K562 (cell line): Measurements from ENCODE around the gene RPL14. TPM values are rescaled to one million over a fixed set of nuclear protein-coding genes. Genes with fewer than 3 reads are reported as not detected.
A peak's percentile ranks its signal among the peaks of the same experiment; 100 is the strongest.

Experiments used
- ARID2 ChIP-seq: fragments of 450-650 bp; IDR thresholded peaks from 2 replicates; pipeline ENCODE4 v1.6.1; 2017; ENCODE audit warnings: antibody characterized with exemption, mild to moderate bottlenecking
- BCOR ChIP-seq: fragments of 450-650 bp; IDR thresholded peaks from 2 replicates; pipeline ENCODE4 v1.6.1; 2016
- BRD4 ChIP-seq: fragments of 200-600 bp; sonication (generic); IDR thresholded peaks from 2 replicates; pipeline ENCODE4 v1.6.1; 2017; ENCODE audit warnings: inconsistent platforms
- CREB3 ChIP-seq: fragments of 450-650 bp; conservative IDR thresholded peaks from 2 replicates; pipeline ENCODE4 v1.6.1; 2016; ENCODE audit warnings: missing genetic modification characterization, low read depth, mild to moderate bottlenecking, missing compliant biosample characterization, moderate library complexity
- DEAF1 ChIP-seq: fragments of 450-650 bp; formaldehyde crosslinking; IDR thresholded peaks from 2 replicates; pipeline ENCODE4 v1.4.0; 2020; ENCODE audit warnings: mild to moderate bottlenecking, moderate library complexity
- DMBX1 ChIP-seq: fragments of 250-450 bp; sonication (Bioruptor Pico); IDR thresholded peaks from 2 replicates; pipeline ENCODE4 v1.8.0; 2022; ENCODE audit warnings: inconsistent platforms, mild to moderate bottlenecking, moderate library complexity, borderline replicate concordance
- GATAD2B ChIP-seq: fragments of 450-650 bp; IDR thresholded peaks from 2 replicates; pipeline ENCODE4 v1.6.1; 2017; ENCODE audit warnings: mild to moderate bottlenecking, borderline replicate concordance
- HNRNPUL1 ChIP-seq: fragments of 200-400 bp; formaldehyde crosslinking; IDR thresholded peaks from 2 replicates; pipeline ENCODE4 v1.6.1; 2017; ENCODE audit warnings: low read length
- MAX ChIP-seq: sonication (generic); formaldehyde crosslinking; IDR thresholded peaks from 2 replicates; pipeline ENCODE4 v1.9.0; 2022; ENCODE audit warnings: mild to moderate bottlenecking, missing genetic modification reagents
- MAZ ChIP-seq, 2 experiments: fragments of 450-650 bp in 1 of 2; sonication (generic) in 1 of 2; formaldehyde crosslinking; IDR thresholded peaks in 1 of 2; conservative IDR thresholded peaks in 1 of 2; 2 replicates each; pipeline versions ENCODE4 v1.4.0 to v1.5.0; 2020; ENCODE audit warnings: mild to moderate bottlenecking in 1 of 2, missing genetic modification reagents in 1 of 2
- MYC ChIP-seq, 2 experiments: fragments of 250-450 bp in 1 of 2; sonication (Bioruptor Pico) in 1 of 2; IDR thresholded peaks; 2 replicates each; pipeline versions ENCODE4 v1.5.1 to v1.6.1; 2012 to 2021; ENCODE audit warnings: low read depth in 2 of 2, borderline replicate concordance in 1 of 2, improper control_type of control experiment in 1 of 2, low read length in 1 of 2, mild to moderate bottlenecking in 1 of 2, moderate library complexity in 1 of 2
- POLR3A ChIP-seq: IDR thresholded peaks from 2 replicates; pipeline ENCODE4 v1.6.1; 2011; ENCODE audit warnings: borderline replicate concordance, mild to moderate bottlenecking, moderate library complexity; ENCODE audit not compliant: insufficient read length, insufficient read depth; ENCODE audit errors: extremely low read depth
- PTRF ChIP-seq: fragments of 450-650 bp; IDR thresholded peaks from 2 replicates; pipeline ENCODE4 v1.6.1; 2016; ENCODE audit warnings: mild to moderate bottlenecking, missing genetic modification characterization, missing compliant biosample characterization
- RBM39 ChIP-seq: fragments of 200-400 bp; formaldehyde crosslinking; optimal IDR thresholded peaks from 2 replicates; pipeline ENCODE3; 2018; ENCODE audit warnings: low read depth, low read length
- STAT5B ChIP-seq: fragments of 250-450 bp; sonication (Bioruptor Pico); IDR thresholded peaks from 2 replicates; pipeline ENCODE4 v1.8.0; 2021; ENCODE audit warnings: mild to moderate bottlenecking, inconsistent platforms
- TAF9B ChIP-seq: fragments of 450-650 bp; IDR thresholded peaks from 2 replicates; pipeline ENCODE4 v1.6.1; 2018; ENCODE audit warnings: mild to moderate bottlenecking; ENCODE audit not compliant: partially characterized antibody
- THRAP3 ChIP-seq: fragments of 450-650 bp; IDR thresholded peaks from 2 replicates; pipeline ENCODE4 v1.6.1; 2016; ENCODE audit warnings: mild to moderate bottlenecking, inconsistent platforms, borderline replicate concordance
- ZNF143 ChIP-seq: sonication (generic); formaldehyde crosslinking; IDR thresholded peaks from 2 replicates; pipeline ENCODE4 v1.9.0; 2022; ENCODE audit warnings: mild to moderate bottlenecking, missing genetic modification reagents
- polyA plus RNA-seq, 8 experiments: library from polyadenylated mRNA; depleted of rRNA in 4 of 8; stranded (reverse) in 5 of 8; unstranded in 3 of 8; fragments of >200 nt; fragmentation: Nextera tagmentation in 2 of 8; fragmentation: Illumina TruSeq in 1 of 8; extraction: Ambion mirVana in 2 of 8; extraction: Trizol in 1 of 8; gene quantifications; 2 replicates each; pipeline versions ENCODE4 v1.2.1 to v1.2.3, GENCODE V29; 2011 to 2014; ENCODE audit warnings: inconsistent platforms in 1 of 8, missing spikeins in 1 of 8
- total RNA-seq, 7 experiments: library from RNA; depleted of rRNA in 6 of 7; stranded (reverse); fragments of >200 nt in 6 of 7; fragmentation: Illumina TruSeq in 2 of 7; extraction: Trizol in 2 of 7; gene quantifications; 2 replicates each; pipeline versions ENCODE4 v1.2.1 to v1.2.3, GENCODE V29; 2011 to 2021; ENCODE audit warnings: low replicate concordance in 1 of 7
- TF ChIP-seq, protein P1 (sequence below): sonication (generic); formaldehyde crosslinking; IDR thresholded peaks from 2 replicates; pipeline ENCODE4 v1.8.0; 2022; ENCODE audit warnings: mild to moderate bottlenecking, missing genetic modification reagents
- TF ChIP-seq, protein P2 (sequence below), 2 experiments: fragments of 450-650 bp; IDR thresholded peaks; 2 replicates each; pipeline ENCODE4 v1.6.1; 2016

RPL14 gene
- total and polyA plus RNA-seq, 9 of the 15 experiments (the other 6 are each of a cell fraction or from before 2014, with no cell fraction given), result 851 to 4,649 (median 2,133) TPM

GRCh38 chr3:40456279-40456939 is 730 bp upstream of the RPL14 start (continued):
- 0 out of 2 replicates have a peak, but pooled peaks have one; percentile 8 for TF ChIP-seq DMBX1 (CRISPR knock-in tag)
- TF ChIP-seq BRD4, result peak; percentile 52; the same call in 1 of the 2 replicates
- no peak for TF ChIP-seq ARID2
- TF ChIP-seq STAT5B, result no peak
- no peak for TF ChIP-seq MAX (CRISPR knock-in tag)
- TF ChIP-seq RBM39, result no peak
- TF ChIP-seq MAZ (CRISPR knock-in tag; conservative IDR thresholded peaks at IDR 0.05 in 1 of 2, IDR thresholded peaks at IDR 0.05 in 1 of 2), result peak in 1 of 2 experiments; percentile 11; a peak in 1 of 4 replicates
- TF ChIP-seq, protein P1, sequence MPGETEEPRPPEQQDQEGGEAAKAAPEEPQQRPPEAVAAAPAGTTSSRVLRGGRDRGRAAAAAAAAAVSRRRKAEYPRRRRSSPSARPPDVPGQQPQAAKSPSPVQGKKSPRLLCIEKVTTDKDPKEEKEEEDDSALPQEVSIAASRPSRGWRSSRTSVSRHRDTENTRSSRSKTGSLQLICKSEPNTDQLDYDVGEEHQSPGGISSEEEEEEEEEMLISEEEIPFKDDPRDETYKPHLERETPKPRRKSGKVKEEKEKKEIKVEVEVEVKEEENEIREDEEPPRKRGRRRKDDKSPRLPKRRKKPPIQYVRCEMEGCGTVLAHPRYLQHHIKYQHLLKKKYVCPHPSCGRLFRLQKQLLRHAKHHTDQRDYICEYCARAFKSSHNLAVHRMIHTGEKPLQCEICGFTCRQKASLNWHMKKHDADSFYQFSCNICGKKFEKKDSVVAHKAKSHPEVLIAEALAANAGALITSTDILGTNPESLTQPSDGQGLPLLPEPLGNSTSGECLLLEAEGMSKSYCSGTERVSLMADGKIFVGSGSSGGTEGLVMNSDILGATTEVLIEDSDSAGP (CRISPR knock-in tag), result no peak
- TF ChIP-seq MYC (IDR thresholded peaks at IDR 0.05; ENCODE audit: low read depth, low read length), result no peak
- TF ChIP-seq MYC (CRISPR knock-in tag; IDR thresholded peaks at IDR 0.05; ENCODE audit: borderline replicate concordance, low read depth), result no peak
- no peak for TF ChIP-seq ZNF143 (CRISPR knock-in tag)
- TF ChIP-seq BCOR, result peak; percentile 57; the same call in 1 of the 2 replicates
- TF ChIP-seq DEAF1 (CRISPR knock-in tag), result no peak; the same call in 1 of the 2 replicates
- no peak for TF ChIP-seq POLR3A
- TF ChIP-seq THRAP3, result peak; percentile 92; the same call in 1 of the 2 replicates
- TF ChIP-seq, protein P2, sequence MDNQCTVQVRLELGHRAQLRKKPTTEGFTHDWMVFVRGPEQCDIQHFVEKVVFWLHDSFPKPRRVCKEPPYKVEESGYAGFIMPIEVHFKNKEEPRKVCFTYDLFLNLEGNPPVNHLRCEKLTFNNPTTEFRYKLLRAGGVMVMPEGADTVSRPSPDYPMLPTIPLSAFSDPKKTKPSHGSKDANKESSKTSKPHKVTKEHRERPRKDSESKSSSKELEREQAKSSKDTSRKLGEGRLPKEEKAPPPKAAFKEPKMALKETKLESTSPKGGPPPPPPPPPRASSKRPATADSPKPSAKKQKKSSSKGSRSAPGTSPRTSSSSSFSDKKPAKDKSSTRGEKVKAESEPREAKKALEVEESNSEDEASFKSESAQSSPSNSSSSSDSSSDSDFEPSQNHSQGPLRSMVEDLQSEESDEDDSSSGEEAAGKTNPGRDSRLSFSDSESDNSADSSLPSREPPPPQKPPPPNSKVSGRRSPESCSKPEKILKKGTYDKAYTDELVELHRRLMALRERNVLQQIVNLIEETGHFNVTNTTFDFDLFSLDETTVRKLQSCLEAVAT (IDR thresholded peaks at IDR 0.05), result peak in 1 of 2 experiments; percentile 76; a peak in 1 of 4 replicates
- peak; percentile 38; the same call in 1 of the 2 replicates for TF ChIP-seq GATAD2B
- TF ChIP-seq PTRF (tag), result no peak
- no peak for TF ChIP-seq TAF9B
- no peak for TF ChIP-seq HNRNPUL1
- TF ChIP-seq CREB3, result 0 out of 2 replicates have a peak, but pooled peaks have one; percentile 29
